Heart right ventricle (tissue), 16 donors: ENCODE measurements around the gene CMSS1. TPM values are rescaled to one million over a fixed set of nuclear protein-coding genes. Genes with fewer than 3 reads are reported as not detected.

Source experiments
- ATAC-seq, 8 donors: fragments of 200-7000 bp; cut with Tn5 transposase; one replicate each; pipeline ENCODE4 v1.9.1; 2020; ENCODE audit warnings: mild to moderate bottlenecking in 8 of 8, moderate library complexity in 8 of 8, moderate number of reproducible peaks in 1 of 8
- DNase-seq, 2 donors: peaks; one replicate each; pipeline ENCODE4 v3.0.0-alpha.2; 2020
- H3K27ac ChIP-seq, 10 donors: fragments of 200-600 bp; sonication (generic) in 2 of 10; one replicate each; pipeline versions ENCODE4 v1.5.0 to v1.8.0; 2020 to 2022; ENCODE audit warnings: mild to moderate bottlenecking in 3 of 10
- H3K27me3 ChIP-seq, 7 donors: fragments of 200-600 bp; one replicate each; pipeline ENCODE4 v1.8.0; 2021 to 2022; ENCODE audit warnings: mild to moderate bottlenecking in 2 of 7
- H3K36me3 ChIP-seq, 9 donors: fragments of 200-600 bp; sonication (generic) in 1 of 9; one replicate each; pipeline versions ENCODE4 v1.5.0 to v1.8.0; 2020 to 2022; ENCODE audit warnings: mild to moderate bottlenecking in 2 of 9
- H3K4me1 ChIP-seq, 9 donors: fragments of 200-600 bp; sonication (generic) in 1 of 9; one replicate each; pipeline versions ENCODE4 v1.5.0 to v1.8.0; 2020 to 2022; ENCODE audit warnings: mild to moderate bottlenecking in 4 of 9
- H3K4me3 ChIP-seq, 10 donors: fragments of 200-600 bp; sonication (generic) in 2 of 10; one replicate each; pipeline versions ENCODE4 v1.5.0 to v1.8.0; 2020 to 2022; ENCODE audit warnings: mild to moderate bottlenecking in 7 of 10, moderate library complexity in 2 of 10
- H3K9me3 ChIP-seq, 11 donors: fragments of 200-600 bp in 10 of 11; sonication (generic) in 2 of 11; one replicate each; pipeline versions ENCODE4 v1.5.0 to v1.8.0; 2013 to 2022; ENCODE audit warnings: mild to moderate bottlenecking in 2 of 11, control low read depth in 1 of 11, moderate library complexity in 1 of 11
- WGBS, 2 donors: extraction: QIAGEN DNeasy Blood & Tissue Kit; methylation state at CpG; one replicate each; pipeline ENCODE4 v1.1.7; 2013; ENCODE audit warnings: inconsistent platforms in 1 of 2; 5-methylcytosine and 5-hydroxymethylcytosine counted together
- intact Hi-C, 10 donors: fragments of 100-400 bp; cut with DNase I; formaldehyde crosslinking; loops; one replicate each; pipeline versions ENCODE4 v1.11.1 to v1.14.2; 2022
- polyA plus RNA-seq, 2 donors: library from polyadenylated mRNA; stranded (reverse); fragments of 200-250 nt; gene quantifications; one replicate each; pipeline ENCODE4 v1.2.3, GENCODE V29; 2013
- total RNA-seq, 10 donors: library from RNA; stranded (reverse); fragmentation: NEBNext Ultra II Directional in 3 of 10; extraction: Animal tissue kit (Norgen Biotek cat#: 25700) in 3 of 10; gene quantifications; one replicate each; pipeline versions ENCODE4 v1.2.1 to v1.2.4, GENCODE V29; 2021 to 2023
- TF ChIP-seq, protein P1 (sequence below), 9 donors: fragments of 200-600 bp; sonication (generic) in 2 of 9; IDR thresholded peaks; one replicate each; pipeline versions ENCODE4 v1.5.0 to v1.8.0; 2021 to 2022; ENCODE audit warnings: antibody characterized with exemption in 9 of 9, mild to moderate bottlenecking in 5 of 9, moderate library complexity in 1 of 9
- donor health status: Arrhythmogenic right ventricular cardiomyopathy.
- donor health status: ischemic (EF 13 %, LVEDD 7.1; RV severe dilation, severe dysfunction).
- donor health status: healthy with polysubstance abuse.
- donor health status: DM: no; HTN: yes; CAD: no.
- donor health status: DM: no; HTN: no; CAD: no.
- donor health status: ischemic (EF 25% LVEDD 6.9; RV normal size, moderate dysfunction).
- donor health status: ischemic (EF 25% LVEDD 5.7; RV mildly dilated, moderate dysfunction).
- donor health status: healthy.
- donor health status: DM: yes; HTN: yes; CAD: no.
- donor health status: Ischemic cardiomyopathy.
- donor health status: ischemic (EF 35%, LVEDD 5.7; RV mildly dilated, moderate dysfunction).
- donor health status: nonischemic (EF 11% LVEDD 7.7; RV severe dilation, severe dysfunction).
- donor health status: DM: yes; HTN: yes; CAD: no.
- donor health status: PGD.
- donor health status: ischemic (EF 29% LVEDD 5.4; RV normal size, mild dysfunction).
- donor health status: nonischemic (EF 23%, LVEDD 6.1; RV moderate dilation, normal function).

Gene CMSS1
- total and polyA plus RNA-seq, 12 donors = 24.6 to 45.4 (median 34.6) TPM

DNA sequence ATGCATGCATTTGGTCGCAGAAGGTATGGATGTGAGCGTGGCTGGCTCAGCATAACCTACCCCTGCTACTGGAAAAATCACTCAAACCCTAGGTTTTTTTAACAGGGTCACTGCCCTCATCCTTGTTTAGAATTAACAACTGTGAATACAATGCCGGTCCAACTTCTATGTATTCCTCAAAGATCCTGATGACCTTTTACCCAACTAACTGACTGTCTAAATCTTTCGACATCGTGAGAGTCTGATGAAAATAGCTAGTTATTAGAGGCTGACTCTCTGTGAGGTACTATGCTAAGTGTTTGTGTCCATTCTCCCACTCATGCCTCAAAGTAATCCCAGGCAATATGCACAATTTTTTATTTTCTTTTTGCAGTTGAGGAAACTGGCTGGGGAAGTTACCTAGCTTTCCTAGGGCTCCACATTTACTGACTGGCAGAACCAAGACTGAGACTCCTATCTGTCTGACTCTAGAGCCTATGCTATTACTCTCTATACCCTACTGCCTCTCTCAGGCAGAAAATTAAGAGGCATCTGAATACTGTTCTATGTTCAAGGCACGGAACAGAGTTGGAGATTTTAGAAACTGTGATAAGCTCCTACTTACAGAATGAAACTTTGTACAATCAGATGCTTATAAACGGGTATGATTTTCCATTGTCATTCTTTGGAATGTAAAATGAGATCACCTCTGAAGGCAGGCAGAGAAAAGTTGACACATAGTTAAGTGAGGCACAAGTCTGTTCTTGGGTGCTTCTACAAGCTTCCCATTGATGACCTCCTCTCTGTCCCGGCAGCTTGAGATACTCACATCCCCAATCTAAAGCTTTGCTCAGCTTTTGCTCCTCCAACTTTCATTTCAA, 240.3 kb downstream of the CMSS1 start:
- intact Hi-C loops = loop anchor here in 3 of 10 donors (5.0 to 10.0 kb wide), 2 partner anchors 211 to 213 kb away; no protein-coding TSS in a partner anchor
- no peaks in the 10 kb centered on the region for H3K27me3 ChIP-seq
- ATAC-seq (peak in 7 of 8 donors; percentile 27 to 77 (median 69)), DNase-seq (no peak)
- H3K27ac ChIP-seq = no peak overlapping the region
- no peaks in the 10 kb centered on the region for H3K36me3 ChIP-seq
- WGBS, 2 donors = 81 to 84% methylated on average over 8 of the region's 8 CpGs
- no peak overlapping the region for H3K4me3 ChIP-seq
- TF ChIP-seq, protein P1, sequence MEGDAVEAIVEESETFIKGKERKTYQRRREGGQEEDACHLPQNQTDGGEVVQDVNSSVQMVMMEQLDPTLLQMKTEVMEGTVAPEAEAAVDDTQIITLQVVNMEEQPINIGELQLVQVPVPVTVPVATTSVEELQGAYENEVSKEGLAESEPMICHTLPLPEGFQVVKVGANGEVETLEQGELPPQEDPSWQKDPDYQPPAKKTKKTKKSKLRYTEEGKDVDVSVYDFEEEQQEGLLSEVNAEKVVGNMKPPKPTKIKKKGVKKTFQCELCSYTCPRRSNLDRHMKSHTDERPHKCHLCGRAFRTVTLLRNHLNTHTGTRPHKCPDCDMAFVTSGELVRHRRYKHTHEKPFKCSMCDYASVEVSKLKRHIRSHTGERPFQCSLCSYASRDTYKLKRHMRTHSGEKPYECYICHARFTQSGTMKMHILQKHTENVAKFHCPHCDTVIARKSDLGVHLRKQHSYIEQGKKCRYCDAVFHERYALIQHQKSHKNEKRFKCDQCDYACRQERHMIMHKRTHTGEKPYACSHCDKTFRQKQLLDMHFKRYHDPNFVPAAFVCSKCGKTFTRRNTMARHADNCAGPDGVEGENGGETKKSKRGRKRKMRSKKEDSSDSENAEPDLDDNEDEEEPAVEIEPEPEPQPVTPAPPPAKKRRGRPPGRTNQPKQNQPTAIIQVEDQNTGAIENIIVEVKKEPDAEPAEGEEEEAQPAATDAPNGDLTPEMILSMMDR (IDR thresholded peaks at IDR 0.05) = peak in 3 of 9 donors; percentile 31 to 49 (median 43)
- peaks cover 0 to 36% (median 16%) of the 10 kb centered on the region in 9 donors for H3K4me1 ChIP-seq
- no peaks in the 10 kb centered on the region for H3K9me3 ChIP-seq

DNA sequence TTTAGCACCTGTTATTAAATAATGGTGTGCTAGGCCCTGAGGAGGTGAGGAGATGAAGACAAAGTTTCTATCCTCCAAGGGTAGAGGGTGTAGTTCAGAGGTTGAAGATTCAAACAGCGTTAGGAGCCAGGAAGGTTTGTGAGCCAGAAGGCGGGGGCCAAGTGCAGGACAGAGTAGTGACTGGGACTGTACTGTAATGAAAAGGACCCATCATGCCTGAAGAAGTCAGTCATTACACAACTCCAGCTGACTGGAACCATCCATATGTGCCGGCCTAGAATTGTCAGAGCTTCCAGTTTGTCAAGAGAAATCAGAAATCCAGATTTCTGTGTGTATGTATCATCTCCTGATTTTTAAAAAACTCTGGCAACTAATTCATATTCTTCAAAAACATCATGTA, 241.8 kb downstream of the CMSS1 start:
- DNase-seq = no peak
- peak in 3 of 8 donors; percentile 37 to 49 (median 45) for ATAC-seq
- Histone ChIP-seq H3K36me3 (no peaks in the 10 kb centered on the region), H3K27me3 (no peaks in the 10 kb centered on the region), H3K4me3 (no peak overlapping the region), H3K9me3 (no peaks in the 10 kb centered on the region), H3K27ac (peak overlapping the region in 1 of 10 donors; percentile 3), H3K4me1 (peaks cover 0 to 36% (median 16%) of the 10 kb centered on the region in 9 donors)
- 86 to 93% methylated on average over 3 of the region's 3 CpGs for WGBS, 2 donors
- TF ChIP-seq, protein P1 (IDR thresholded peaks at IDR 0.05) = no peak
- intact Hi-C loops = loop anchor here in 3 of 10 donors (5.0 to 10.0 kb wide), 2 partner anchors 212 to 215 kb away; no protein-coding TSS in a partner anchor

DNA sequence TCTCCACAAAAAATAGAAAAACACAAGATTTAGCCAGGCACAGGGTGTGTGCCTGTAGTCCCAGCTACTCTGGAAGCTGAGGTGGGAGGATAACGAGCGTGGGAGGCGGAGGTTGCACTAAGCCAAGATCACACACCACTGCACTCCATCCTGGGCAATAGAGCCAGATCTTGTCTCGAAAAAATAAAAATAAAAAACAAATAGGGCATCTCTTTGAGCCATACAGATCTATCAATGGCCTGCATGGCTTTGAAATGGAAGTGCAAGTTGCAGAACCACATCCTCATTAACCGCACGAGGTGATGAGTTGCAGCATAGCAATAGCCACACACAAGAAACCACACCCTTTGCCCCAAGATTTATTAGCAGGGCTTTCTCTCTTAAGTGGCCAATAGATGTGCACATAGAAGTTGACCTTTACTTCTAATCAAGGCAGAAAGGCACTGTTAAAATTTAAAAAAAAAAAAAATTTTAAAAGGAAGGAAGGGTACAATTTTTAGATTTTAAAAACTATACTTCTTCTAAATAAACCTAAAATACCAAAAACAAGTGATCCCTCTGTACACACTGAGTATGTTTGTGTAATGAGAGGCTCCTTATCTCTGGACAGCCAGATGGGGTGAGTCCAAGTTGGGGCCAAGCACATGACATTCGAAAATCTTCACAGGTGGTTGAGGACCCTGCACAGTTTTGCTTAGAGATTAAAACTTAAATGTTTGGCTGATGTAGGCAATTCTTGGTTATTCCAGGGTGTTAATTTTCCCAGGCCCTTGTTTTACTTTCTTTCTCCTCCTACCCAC, 243.2 kb downstream of the CMSS1 start:
- Histone ChIP-seq H3K27me3 (no peaks in the 10 kb centered on the region), H3K27ac (peak overlapping the region in 1 of 10 donors; percentile 21), H3K4me3 (no peak overlapping the region), H3K36me3 (no peaks in the 10 kb centered on the region), H3K9me3 (no peaks in the 10 kb centered on the region), H3K4me1 (peaks cover 0 to 36% (median 16%) of the 10 kb centered on the region in 9 donors)
- DNase-seq (no peak), ATAC-seq (peak in 3 of 8 donors; percentile 12 to 44 (median 23))
- TF ChIP-seq, protein P1 (IDR thresholded peaks at IDR 0.05) = no peak
- WGBS, 2 donors = 80 to 85% methylated on average over 7 of the region's 7 CpGs
- intact Hi-C loops = loop anchor here in 3 of 10 donors (5.0 to 10.0 kb wide), 2 partner anchors 216 to 219 kb away; no protein-coding TSS in a partner anchor

DNA sequence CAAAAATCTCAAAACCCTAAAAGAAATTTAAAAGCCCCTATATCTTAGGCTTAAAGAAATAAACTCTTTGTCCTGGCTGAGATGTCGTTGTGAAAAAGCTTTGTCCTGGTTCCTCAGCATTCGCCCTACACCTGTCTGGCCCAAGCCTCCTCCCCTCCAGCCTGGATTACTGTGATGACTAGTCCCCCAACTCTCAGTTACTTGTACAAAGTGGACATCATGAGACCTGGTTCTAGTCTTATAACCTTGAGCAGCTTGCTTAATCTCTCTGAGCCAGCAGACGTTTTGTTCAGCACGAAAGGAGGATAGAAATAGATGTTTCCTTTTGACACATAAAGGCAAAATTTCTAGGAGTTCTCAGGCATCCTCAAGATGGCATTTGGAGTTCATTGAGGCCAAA, 245.0 kb downstream of the CMSS1 start:
- TF ChIP-seq, protein P1 (IDR thresholded peaks at IDR 0.05) = no peak
- intact Hi-C loops = loop anchor here in 3 of 10 donors (5.0 to 10.0 kb wide), 2 partner anchors 218 to 220 kb away; no protein-coding TSS in a partner anchor
- Histone ChIP-seq H3K9me3 (no peaks in the 10 kb centered on the region), H3K27me3 (no peaks in the 10 kb centered on the region), H3K4me3 (no peak overlapping the region), H3K36me3 (no peaks in the 10 kb centered on the region), H3K27ac (no peak overlapping the region), H3K4me1 (peaks cover 0 to 26% (median 12%) of the 10 kb centered on the region in 9 donors)
- no peak for ATAC-seq
- 82 to 89% methylated on average over 4 of the region's 4 CpGs for WGBS, 2 donors
- no peak for DNase-seq
